Heart left ventricle (tissue), 13 donors: ENCODE measurements around the gene RPL27.
A peak's percentile ranks its signal among the peaks of the same experiment; 100 is the strongest.

Experiments used
- POLR2A ChIP-seq, 2 donors: fragments of 450-650 bp; IDR thresholded peaks; one replicate each; pipeline ENCODE4 v1.6.1; 2017; ENCODE audit warnings: antibody characterized with exemption in 2 of 2, mild to moderate bottlenecking in 2 of 2, moderate library complexity in 2 of 2
- TF ChIP-seq, protein P1 (sequence below), 12 donors: fragments of 200-600 bp; sonication (generic) in 4 of 12; IDR thresholded peaks; one replicate each; pipeline versions ENCODE4 v1.5.0 to v1.8.0; 2018 to 2022; ENCODE audit warnings: antibody characterized with exemption in 12 of 12, mild to moderate bottlenecking in 5 of 12
- donor health status: ischemic (EF 13 %, LVEDD 7.1; RV severe dilation, severe dysfunction).
- donor health status: DM: no; HTN: yes; CAD: no.
- donor health status: DM: no; HTN: no; CAD: no.
- donor health status: ischemic (EF 25% LVEDD 6.9; RV normal size, moderate dysfunction).
- donor health status: ischemic (EF 25% LVEDD 5.7; RV mildly dilated, moderate dysfunction).
- donor health status: ischemic (EF 35%, LVEDD 5.7; RV mildly dilated, moderate dysfunction).
- donor health status: nonischemic (EF 11% LVEDD 7.7; RV severe dilation, severe dysfunction).
- donor health status: DM: yes; HTN: yes; CAD: no.
- donor health status: PGD.
- donor health status: ischemic (EF 29% LVEDD 5.4; RV normal size, mild dysfunction).
- donor health status: nonischemic (EF 23%, LVEDD 6.1; RV moderate dilation, normal function).

DNA sequence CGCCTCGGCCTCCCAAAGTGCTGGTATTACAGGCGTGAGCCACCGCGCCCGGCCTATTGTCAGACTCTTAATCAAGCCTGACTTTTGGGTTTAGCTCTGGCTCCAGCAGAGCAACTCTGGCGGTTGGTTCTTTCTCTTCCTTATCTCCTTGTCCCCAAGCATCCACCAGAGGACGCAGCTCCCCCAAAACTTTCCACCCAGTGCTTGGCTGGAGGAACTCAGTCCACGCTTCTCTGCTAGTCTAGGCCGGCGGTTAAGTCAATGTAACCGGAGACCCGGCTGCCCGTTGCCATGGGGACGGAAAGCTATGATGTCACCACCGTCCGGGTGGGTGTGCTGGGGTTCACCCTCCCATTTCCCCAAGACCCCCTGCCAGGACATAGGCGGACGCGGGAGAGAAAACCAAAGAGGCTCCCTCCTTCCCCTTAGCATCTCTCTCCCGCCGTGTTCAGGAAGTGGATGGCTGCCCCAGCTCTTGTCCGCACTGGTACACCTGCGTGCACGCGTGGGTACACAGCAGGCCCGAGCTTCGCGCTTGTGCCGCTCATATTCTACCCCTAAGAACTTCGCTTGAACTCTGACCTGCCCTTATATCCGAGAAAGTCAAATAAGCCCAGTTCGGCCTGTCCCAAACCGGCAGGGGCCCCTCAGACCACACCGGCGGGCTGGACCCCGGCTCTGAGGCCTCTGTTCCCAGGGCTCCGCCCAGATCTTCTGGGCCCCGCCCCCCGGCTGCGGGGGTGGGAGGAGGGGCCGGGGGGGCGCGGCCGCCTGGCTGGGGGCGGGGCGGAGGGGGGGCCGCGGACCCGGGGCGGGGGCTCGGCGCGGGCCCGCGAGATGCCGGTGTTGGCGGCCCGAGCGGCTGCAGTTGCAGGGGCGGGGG, 26.4 kb downstream of the RPL27 start, which contains the start of gene RND2:
- TF ChIP-seq, protein P1, sequence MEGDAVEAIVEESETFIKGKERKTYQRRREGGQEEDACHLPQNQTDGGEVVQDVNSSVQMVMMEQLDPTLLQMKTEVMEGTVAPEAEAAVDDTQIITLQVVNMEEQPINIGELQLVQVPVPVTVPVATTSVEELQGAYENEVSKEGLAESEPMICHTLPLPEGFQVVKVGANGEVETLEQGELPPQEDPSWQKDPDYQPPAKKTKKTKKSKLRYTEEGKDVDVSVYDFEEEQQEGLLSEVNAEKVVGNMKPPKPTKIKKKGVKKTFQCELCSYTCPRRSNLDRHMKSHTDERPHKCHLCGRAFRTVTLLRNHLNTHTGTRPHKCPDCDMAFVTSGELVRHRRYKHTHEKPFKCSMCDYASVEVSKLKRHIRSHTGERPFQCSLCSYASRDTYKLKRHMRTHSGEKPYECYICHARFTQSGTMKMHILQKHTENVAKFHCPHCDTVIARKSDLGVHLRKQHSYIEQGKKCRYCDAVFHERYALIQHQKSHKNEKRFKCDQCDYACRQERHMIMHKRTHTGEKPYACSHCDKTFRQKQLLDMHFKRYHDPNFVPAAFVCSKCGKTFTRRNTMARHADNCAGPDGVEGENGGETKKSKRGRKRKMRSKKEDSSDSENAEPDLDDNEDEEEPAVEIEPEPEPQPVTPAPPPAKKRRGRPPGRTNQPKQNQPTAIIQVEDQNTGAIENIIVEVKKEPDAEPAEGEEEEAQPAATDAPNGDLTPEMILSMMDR (IDR thresholded peaks at IDR 0.05), result peak; percentile 44 to 85 (median 70)
- peak in 1 of 2 donors; percentile 36 for TF ChIP-seq POLR2A (IDR thresholded peaks at IDR 0.05)
